K562 (cell line): ENCODE measurements around the gene ADAP1. TPM values are rescaled to one million over a fixed set of nuclear protein-coding genes. Genes with fewer than 3 reads are reported as not detected.

Source experiments
- ATAC-seq: fragments of 200-7000 bp; cut with Tn5 transposase; 3 replicates; pipeline ENCODE4 v1.9.1; 2020; ENCODE audit warnings: moderate library complexity
- BruUV-seq: library from RNA; stranded (reverse); fragments of 400-500 nt; replicated peaks from 2 replicates; lab custom pipeline; 2021; lab: Mats Ljungman, UMichigan
- CTCF ChIA-PET: fragments of 300-600 bp; formaldehyde crosslinking; extraction: SDS; loops from one replicate; lab custom pipeline; 2021; ENCODE audit warnings: low intra/inter-chr PET ratio; lab: Yijun Ruan, JAX
- POLR2A ChIA-PET: fragments of 300-600, 350-650 bp; sonication (Branson Sonifier 250); formaldehyde crosslinking; extraction: SDS; loops from one replicate; lab custom pipeline; 2021; ENCODE audit warnings: antibody characterized with exemption, inconsistent platforms; lab: Yijun Ruan, JAX
- DNase-seq, 4 experiments: peaks; one replicate each; pipeline versions ENCODE4 v3.0.0 to v3.0.0-alpha.2; 2011 to 2018; ENCODE audit warnings: low spot score in 3 of 4, mixed read lengths in 3 of 4; ENCODE audit errors: extremely low read depth in 1 of 4
- FAIRE-seq: peaks from 2 replicates; lab custom pipeline; 2011; peaks lifted over from hg19 to GRCh38; lab: Jason Lieb, UNC
- H2AFZ ChIP-seq: 2 replicates; pipeline ENCODE4 v1.6.0; 2011; ENCODE audit warnings: low read depth, low read length, control low read depth, inconsistent platforms
- H3K27ac ChIP-seq: fragments of 200-600 bp; 3 replicates; pipeline ENCODE4 v1.8.0; 2011; ENCODE audit warnings: low read depth, mild to moderate bottlenecking, control low read depth, inconsistent platforms, low read length, moderate library complexity, mixed read lengths; ENCODE audit errors: extremely low read depth
- H3K27me3 ChIP-seq, 2 experiments: fragments of 300-600 bp in 1 of 2; 2 replicates in 1 of 2; 3 replicates in 1 of 2; pipeline versions ENCODE4 v1.6.0 to v1.8.0; 2011; ENCODE audit warnings: inconsistent platforms in 2 of 2, low read length in 2 of 2, mild to moderate bottlenecking in 1 of 2, mixed read lengths in 1 of 2, moderate library complexity in 1 of 2; ENCODE audit not compliant: control insufficient read depth in 2 of 2, insufficient read depth in 2 of 2
- H3K36me3 ChIP-seq: fragments of 300-600 bp; 3 replicates; pipeline ENCODE4 v1.8.0; 2011; ENCODE audit warnings: mild to moderate bottlenecking, low read length, inconsistent platforms; ENCODE audit not compliant: control insufficient read depth, insufficient read depth
- H3K4me1 ChIP-seq, 2 experiments: fragments of 200-600 bp in 1 of 2; replicated peaks in 1 of 2; 2 replicates in 1 of 2; 3 replicates in 1 of 2; pipeline versions ENCODE4 v1.5.1 to v1.8.0; 2011; ENCODE audit warnings: inconsistent platforms in 2 of 2, low read length in 2 of 2, mild to moderate bottlenecking in 1 of 2, mixed read lengths in 1 of 2, moderate library complexity in 1 of 2; ENCODE audit not compliant: control insufficient read depth in 2 of 2, insufficient read depth in 2 of 2
- H3K4me2 ChIP-seq: 2 replicates; pipeline ENCODE4 v1.6.1; 2011; ENCODE audit warnings: low read length, control low read depth, inconsistent platforms, mixed read lengths; ENCODE audit not compliant: insufficient read depth
- H3K4me3 ChIP-seq: fragments of 200-600 bp; sonication (generic), shearing (Covaris generic); 2 replicates; pipeline ENCODE4 v1.5.1; 2016; ENCODE audit warnings: control low read depth, inconsistent platforms
- H3K79me2 ChIP-seq: fragments of 200-600 bp; 3 replicates; pipeline ENCODE4 v1.8.0; 2011; ENCODE audit warnings: low read length, inconsistent platforms; ENCODE audit not compliant: control insufficient read depth, insufficient read depth
- H3K9ac ChIP-seq, 2 experiments: 2 replicates each; pipeline versions ENCODE4 v1.6.0 to v1.6.1; 2011; ENCODE audit warnings: low read depth in 2 of 2, low read length in 2 of 2, control low read depth in 1 of 2, inconsistent platforms in 1 of 2, mild to moderate bottlenecking in 1 of 2, mixed read lengths in 1 of 2; ENCODE audit not compliant: insufficient read depth in 1 of 2
- H3K9me1 ChIP-seq: one replicate; pipeline ENCODE4 v1.6.0; 2011; ENCODE audit warnings: inconsistent platforms, mild to moderate bottlenecking, low read length, moderate library complexity; ENCODE audit not compliant: control insufficient read depth, insufficient read depth
- H3K9me3 ChIP-seq: replicated peaks from 2 replicates; pipeline ENCODE4 v1.5.1; 2011; ENCODE audit warnings: low read depth, low read length, inconsistent platforms; ENCODE audit not compliant: control insufficient read depth, insufficient read depth
- H4K20me1 ChIP-seq: replicated peaks from 2 replicates; pipeline ENCODE4 v1.6.1; 2011; ENCODE audit warnings: low read length, inconsistent platforms, mixed read lengths; ENCODE audit not compliant: control insufficient read depth, insufficient read depth
- CEBPB ChIP-seq: fragments of 450-650 bp; IDR thresholded peaks from 2 replicates; pipeline ENCODE4 v1.6.1; 2016; ENCODE audit warnings: missing genetic modification characterization, missing compliant biosample characterization
- CREBBP ChIP-seq: IDR thresholded peaks from one replicate; pipeline ENCODE4 v1.6.1; 2012; ENCODE audit warnings: low read depth, mild to moderate bottlenecking, control low read depth, inconsistent platforms, low read length
- DMBX1 ChIP-seq: fragments of 250-450 bp; sonication (Bioruptor Pico); IDR thresholded peaks from 2 replicates; pipeline ENCODE4 v1.8.0; 2022; ENCODE audit warnings: inconsistent platforms, mild to moderate bottlenecking, moderate library complexity, borderline replicate concordance
- FOXK2 ChIP-seq, 2 experiments: fragments of 450-650 bp; IDR thresholded peaks in 1 of 2; conservative IDR thresholded peaks in 1 of 2; 2 replicates each; pipeline ENCODE4 v1.6.1; 2016; ENCODE audit warnings: low read depth in 2 of 2, mild to moderate bottlenecking in 1 of 2
- IRF2 ChIP-seq: sonication (generic); formaldehyde crosslinking; IDR thresholded peaks from 2 replicates; pipeline ENCODE4 v1.8.1; 2022; ENCODE audit warnings: mild to moderate bottlenecking, missing genetic modification reagents
- KAT8 ChIP-seq: fragments of 450-650 bp; IDR thresholded peaks from 2 replicates; pipeline ENCODE4 v1.6.1; 2016; ENCODE audit warnings: low read depth, mild to moderate bottlenecking
- NFRKB ChIP-seq: fragments of 450-650 bp; IDR thresholded peaks from 2 replicates; pipeline ENCODE4 v1.6.1; 2016; ENCODE audit warnings: low read depth
- RAD51 ChIP-seq: fragments of 450-650 bp; IDR thresholded peaks from 2 replicates; pipeline ENCODE4 v1.7.1; 2016; ENCODE audit warnings: low read depth, mild to moderate bottlenecking, borderline replicate concordance
- TCFL5 ChIP-seq: fragments of 250-450 bp; sonication (Bioruptor Pico); conservative IDR thresholded peaks from 2 replicates; pipeline ENCODE4 v1.6.1; 2021; ENCODE audit warnings: mild to moderate bottlenecking, moderate library complexity, matching md5 sums
- ZBTB8A ChIP-seq: fragments of 450-650 bp; IDR thresholded peaks from 2 replicates; pipeline ENCODE4 v1.6.1; 2018; ENCODE audit warnings: mild to moderate bottlenecking, moderate library complexity; ENCODE audit not compliant: partially characterized antibody
- ZFPM2 ChIP-seq: fragments of 250-450 bp; sonication (Bioruptor Pico); IDR thresholded peaks from 2 replicates; pipeline ENCODE4 v1.5.1; 2022; ENCODE audit warnings: mild to moderate bottlenecking
- WGBS: fragments of 100-300 bp; shearing (Covaris generic); methylation state at CpG from one replicate; pipeline ENCODE4 v1.1.6; 2016; ENCODE audit warnings: low coverage, mixed read lengths; ENCODE audit not compliant: insufficient coverage; ENCODE audit errors: missing lambda C conversion rate; 5-methylcytosine and 5-hydroxymethylcytosine counted together
- in situ Hi-C: fragments of 300-500 bp; cut with MboI; formaldehyde crosslinking; loops from 4 replicates; pipeline ENCODE4 v1.15.0; 2018; ENCODE audit warnings: inconsistent platforms, mixed read lengths
- intact Hi-C: fragments of 100-400 bp; cut with micrococcal nuclease; formaldehyde crosslinking; loops from 2 replicates; pipeline ENCODE4 v1.14.2; 2022
- polyA plus RNA-seq, 8 experiments: library from polyadenylated mRNA; depleted of rRNA in 4 of 8; stranded (reverse) in 5 of 8; unstranded in 3 of 8; fragments of >200 nt; fragmentation: Nextera tagmentation in 2 of 8; fragmentation: Illumina TruSeq in 1 of 8; extraction: Ambion mirVana in 2 of 8; extraction: Trizol in 1 of 8; gene quantifications; 2 replicates each; pipeline versions ENCODE4 v1.2.1 to v1.2.3, GENCODE V29; 2011 to 2014; ENCODE audit warnings: inconsistent platforms in 1 of 8, missing spikeins in 1 of 8
- total RNA-seq, 7 experiments: library from RNA; depleted of rRNA in 6 of 7; stranded (reverse); fragments of >200 nt in 6 of 7; fragmentation: Illumina TruSeq in 2 of 7; extraction: Trizol in 2 of 7; gene quantifications; 2 replicates each; pipeline versions ENCODE4 v1.2.1 to v1.2.3, GENCODE V29; 2011 to 2021; ENCODE audit warnings: low replicate concordance in 1 of 7
- TF ChIP-seq, protein P1 (sequence below): sonication (generic); formaldehyde crosslinking; IDR thresholded peaks from 2 replicates; pipeline ENCODE4 v1.8.1; 2023; ENCODE audit warnings: mild to moderate bottlenecking, missing genetic modification reagents
- TF ChIP-seq, protein P2 (sequence below): fragments of 250-450 bp; sonication (Bioruptor Pico); IDR thresholded peaks from 2 replicates; pipeline ENCODE4 v1.8.0; 2022; ENCODE audit warnings: inconsistent platforms, mild to moderate bottlenecking, moderate library complexity, borderline replicate concordance
- TF ChIP-seq, protein P3 (sequence below): sonication (generic); formaldehyde crosslinking; IDR thresholded peaks from 2 replicates; pipeline ENCODE4 v1.8.0; 2022; ENCODE audit warnings: missing genetic modification reagents, mild to moderate bottlenecking, borderline replicate concordance

Gene ADAP1
- total and polyA plus RNA-seq, 9 of the 15 experiments (the other 6 are each of a cell fraction or from before 2014, with no cell fraction given) = 0.27 to 1.4 (median 0.52) TPM; not detected in 3

DNA sequence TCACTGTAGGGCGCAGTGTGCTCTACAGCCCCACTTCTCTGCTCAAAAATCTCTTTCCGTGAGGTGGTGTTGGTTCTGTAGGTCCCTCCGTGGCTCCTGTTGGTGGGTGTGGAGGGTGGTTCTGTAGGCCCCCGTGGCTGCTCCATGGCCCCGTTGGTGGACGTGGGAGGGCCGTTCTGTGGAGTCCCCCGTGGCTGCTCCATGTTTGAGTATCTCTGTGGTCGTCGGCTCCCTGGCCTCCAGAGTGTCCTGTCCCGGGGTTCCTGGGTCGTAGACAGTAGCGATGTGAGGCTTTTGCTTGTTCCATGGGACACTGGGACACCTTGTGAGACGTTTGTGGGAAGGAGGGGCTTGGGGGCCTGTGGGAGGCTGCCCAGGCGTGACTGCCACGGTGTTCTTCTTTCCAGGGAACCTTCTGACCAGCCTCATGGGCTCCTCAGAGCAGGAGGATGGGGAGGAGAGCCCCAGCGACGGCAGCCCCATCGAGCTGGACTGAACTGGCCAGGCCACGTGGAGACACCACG is 59.5 kb downstream of the ADAP1 start:
- CTCF ChIA-PET = no interaction called here
- intact Hi-C loops (no loop called here), in situ Hi-C loops (no loop called here)
- no peak overlapping the region for H3K4me3 ChIP-seq
- FAIRE-seq (no peak), DNase-seq (no peak), ATAC-seq (no peak)
- H2AFZ ChIP-seq = no peak overlapping the region
- no peak overlapping the region for H3K27ac ChIP-seq
- POLR2A ChIA-PET = interaction anchor here (0.6 to 0.7 kb wide), 2 partner anchors 118 to 619 kb away, joined by 3 read pairs; no protein-coding TSS in a partner anchor
- BruUV-seq = no TSS peak
- peaks cover 80% of the 10 kb centered on the region; the same call in 2 of the 3 replicates for H3K36me3 ChIP-seq
- no peaks in the 10 kb centered on the region; the same call in 1 of the 2 replicates for H4K20me1 ChIP-seq
- 96% methylated on average over 13 of the region's 21 CpGs for WGBS
- no peaks in the 10 kb centered on the region for H3K9me3 ChIP-seq
- no peaks in the 10 kb centered on the region for H3K9me1 ChIP-seq
- peaks cover 9 to 52% of the 10 kb centered on the region in 2 experiments; a peak in 4 of 5 replicates for H3K4me1 ChIP-seq
- no peaks in the 10 kb centered on the region; the same call in 2 of the 3 replicates for H3K79me2 ChIP-seq
- H3K4me2 ChIP-seq = no peak overlapping the region
- H3K27me3 ChIP-seq = no peaks in the 10 kb centered on the region
- H3K9ac ChIP-seq = no peak overlapping the region; a peak in 1 of 4 replicates
- TF ChIP-seq FOXK2 (conservative IDR thresholded peaks at IDR 0.05 in 1 of 2, IDR thresholded peaks at IDR 0.05 in 1 of 2; ENCODE audit: low read depth in 2 of 2) = no peak
- no peak for TF ChIP-seq ZFPM2 (CRISPR knock-in tag)
- TF ChIP-seq, protein P1, sequence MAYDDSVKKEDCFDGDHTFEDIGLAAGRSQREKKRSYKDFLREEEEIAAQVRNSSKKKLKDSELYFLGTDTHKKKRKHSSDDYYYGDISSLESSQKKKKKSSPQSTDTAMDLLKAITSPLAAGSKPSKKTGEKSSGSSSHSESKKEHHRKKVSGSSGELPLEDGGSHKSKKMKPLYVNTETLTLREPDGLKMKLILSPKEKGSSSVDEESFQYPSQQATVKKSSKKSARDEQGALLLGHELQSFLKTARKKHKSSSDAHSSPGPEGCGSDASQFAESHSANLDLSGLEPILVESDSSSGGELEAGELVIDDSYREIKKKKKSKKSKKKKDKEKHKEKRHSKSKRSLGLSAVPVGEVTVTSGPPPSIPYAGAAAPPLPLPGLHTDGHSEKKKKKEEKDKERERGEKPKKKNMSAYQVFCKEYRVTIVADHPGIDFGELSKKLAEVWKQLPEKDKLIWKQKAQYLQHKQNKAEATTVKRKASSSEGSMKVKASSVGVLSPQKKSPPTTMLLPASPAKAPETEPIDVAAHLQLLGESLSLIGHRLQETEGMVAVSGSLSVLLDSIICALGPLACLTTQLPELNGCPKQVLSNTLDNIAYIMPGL (CRISPR knock-in tag) = no peak
- TF ChIP-seq DMBX1 (CRISPR knock-in tag) = no peak
- no peak for TF ChIP-seq TCFL5
- TF ChIP-seq CEBPB (tag) = no peak
- no peak for TF ChIP-seq CREBBP
- TF ChIP-seq RAD51 = no peak
- TF ChIP-seq NFRKB = no peak
- TF ChIP-seq ZBTB8A = no peak
- TF ChIP-seq, protein P2, sequence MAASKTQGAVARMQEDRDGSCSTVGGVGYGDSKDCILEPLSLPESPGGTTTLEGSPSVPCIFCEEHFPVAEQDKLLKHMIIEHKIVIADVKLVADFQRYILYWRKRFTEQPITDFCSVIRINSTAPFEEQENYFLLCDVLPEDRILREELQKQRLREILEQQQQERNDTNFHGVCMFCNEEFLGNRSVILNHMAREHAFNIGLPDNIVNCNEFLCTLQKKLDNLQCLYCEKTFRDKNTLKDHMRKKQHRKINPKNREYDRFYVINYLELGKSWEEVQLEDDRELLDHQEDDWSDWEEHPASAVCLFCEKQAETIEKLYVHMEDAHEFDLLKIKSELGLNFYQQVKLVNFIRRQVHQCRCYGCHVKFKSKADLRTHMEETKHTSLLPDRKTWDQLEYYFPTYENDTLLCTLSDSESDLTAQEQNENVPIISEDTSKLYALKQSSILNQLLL (CRISPR knock-in tag) = no peak
- TF ChIP-seq, protein P3, sequence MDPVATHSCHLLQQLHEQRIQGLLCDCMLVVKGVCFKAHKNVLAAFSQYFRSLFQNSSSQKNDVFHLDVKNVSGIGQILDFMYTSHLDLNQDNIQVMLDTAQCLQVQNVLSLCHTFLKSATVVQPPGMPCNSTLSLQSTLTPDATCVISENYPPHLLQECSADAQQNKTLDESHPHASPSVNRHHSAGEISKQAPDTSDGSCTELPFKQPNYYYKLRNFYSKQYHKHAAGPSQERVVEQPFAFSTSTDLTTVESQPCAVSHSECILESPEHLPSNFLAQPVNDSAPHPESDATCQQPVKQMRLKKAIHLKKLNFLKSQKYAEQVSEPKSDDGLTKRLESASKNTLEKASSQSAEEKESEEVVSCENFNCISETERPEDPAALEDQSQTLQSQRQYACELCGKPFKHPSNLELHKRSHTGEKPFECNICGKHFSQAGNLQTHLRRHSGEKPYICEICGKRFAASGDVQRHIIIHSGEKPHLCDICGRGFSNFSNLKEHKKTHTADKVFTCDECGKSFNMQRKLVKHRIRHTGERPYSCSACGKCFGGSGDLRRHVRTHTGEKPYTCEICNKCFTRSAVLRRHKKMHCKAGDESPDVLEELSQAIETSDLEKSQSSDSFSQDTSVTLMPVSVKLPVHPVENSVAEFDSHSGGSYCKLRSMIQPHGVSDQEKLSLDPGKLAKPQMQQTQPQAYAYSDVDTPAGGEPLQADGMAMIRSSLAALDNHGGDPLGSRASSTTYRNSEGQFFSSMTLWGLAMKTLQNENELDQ (CRISPR knock-in tag) = no peak
- TF ChIP-seq IRF2 (CRISPR knock-in tag) = no peak
- TF ChIP-seq KAT8 = no peak
